Gastrocnemius medialis (tissue), 4 donors: ENCODE data around the gene SMIM1. TPM values are rescaled to one million over a fixed set of nuclear protein-coding genes. Genes with fewer than 3 reads are reported as not detected.
A peak's percentile ranks its signal among the peaks of the same experiment; 100 is the strongest.

ENCODE experiments used
- ATAC-seq, 2 donors: fragments of 150-250 bp; one replicate each; pipeline ENCODE4 v1.9.1; 2016
- DNase-seq, 2 donors: peaks; one replicate each; pipeline ENCODE4 v3.0.0-alpha.2; 2019
- H3K27ac ChIP-seq, 4 donors: fragments of 200-600 bp; sonication (generic); 1 replicate in 1 of 4; 2 replicates in 3 of 4; pipeline ENCODE4 v1.5.1; 2016 to 2018; ENCODE audit warnings: mild to moderate bottlenecking in 2 of 4, moderate library complexity in 1 of 4
- H3K27me3 ChIP-seq, 3 donors: fragments of 200-600 bp; sonication (generic) in 2 of 3; 1 replicate in 1 of 3; 2 replicates in 2 of 3; pipeline versions ENCODE4 v1.5.1 to v1.6.0; 2016 to 2019; ENCODE audit warnings: mild to moderate bottlenecking in 1 of 3, moderate library complexity in 1 of 3
- H3K36me3 ChIP-seq, 2 donors: fragments of 200-600 bp; sonication (generic) in 1 of 2; one replicate each; pipeline ENCODE4 v1.5.1; 2017 to 2018
- H3K4me1 ChIP-seq, 2 donors: fragments of 200-600 bp; sonication (generic) in 1 of 2; one replicate each; pipeline ENCODE4 v1.5.1; 2016 to 2017; ENCODE audit warnings: mild to moderate bottlenecking in 2 of 2
- H3K4me3 ChIP-seq, 4 donors: fragments of 200-600 bp; sonication (generic) in 3 of 4; 1 replicate in 1 of 4; 2 replicates in 3 of 4; pipeline ENCODE4 v1.5.1; 2016 to 2019; ENCODE audit warnings: mild to moderate bottlenecking in 2 of 4
- H3K9me3 ChIP-seq, 3 donors: fragments of 200-600 bp; sonication (generic) in 2 of 3; 1 replicate in 1 of 3; 2 replicates in 2 of 3; pipeline ENCODE4 v1.5.1; 2016 to 2019
- CTCF ChIP-seq, 5 experiments: fragments of 450-650 bp in 3 of 5; fragments of 200-600 bp in 2 of 5; sonication (generic) in 2 of 5; IDR thresholded peaks in 4 of 5; conservative IDR thresholded peaks in 1 of 5; 1 replicate in 4 of 5; 2 replicates in 1 of 5; pipeline ENCODE4 v1.5.1; 2016 to 2019; ENCODE audit warnings: antibody characterized with exemption in 5 of 5, mild to moderate bottlenecking in 3 of 5, moderate library complexity in 3 of 5
- POLR2A ChIP-seq, 2 donors: fragments of 450-650 bp; IDR thresholded peaks; one replicate each; pipeline ENCODE4 v1.6.1; 2017; ENCODE audit warnings: antibody characterized with exemption in 2 of 2, mild to moderate bottlenecking in 2 of 2, moderate library complexity in 2 of 2
- in situ Hi-C, 4 donors: fragments of 200-750 bp; cut with MboI; loops; one replicate each; pipeline versions ENCODE4 v1.15.0 to v1.8.0; 2017; ENCODE audit warnings: low sequenced_read_pairs in 4 of 4
- intact Hi-C: fragments of 100-400 bp; cut with DNase I; formaldehyde crosslinking; loops from one replicate; pipeline ENCODE4 v1.15.1; 2023; ENCODE audit warnings: low total_unique reads
- total RNA-seq, 4 donors: library from RNA; depleted of rRNA; stranded (reverse); fragments of >200 nt; gene quantifications; one replicate each; pipeline versions ENCODE4 v1.1.0 to v1.2.3, GENCODE V29; 2016

SMIM1 gene
- total RNA-seq, 4 donors from 2014 or later = 1.4 to 3.7 TPM; not detected in 2

- no peaks in the 10 kb centered on the region for H3K27me3 ChIP-seq
- DNase-seq (no peak), ATAC-seq (no peak)
- peaks cover 8 to 25% of the 10 kb centered on the region in 2 donors for H3K4me1 ChIP-seq
- TF ChIP-seq CTCF (IDR thresholded peaks at IDR 0.05 in 4 of 5, conservative IDR thresholded peaks at IDR 0.05 in 1 of 5) (no peak), POLR2A (IDR thresholded peaks at IDR 0.05) (no peak)
- no peak overlapping the region for H3K4me3 ChIP-seq
- in situ Hi-C loops = loop anchor here in 1 of 4 donors (25.0 kb wide), 1 partner anchor 98 kb away; no protein-coding TSS in a partner anchor
- intact Hi-C loops = no loop called here
- no peaks in the 10 kb centered on the region for H3K9me3 ChIP-seq
- peaks cover 0 to 34% of the 10 kb centered on the region in 2 donors for H3K36me3 ChIP-seq
- H3K27ac ChIP-seq = no peak overlapping the region
These were observed 16.3 kb downstream of the SMIM1 start for GRCh38 chr1:3788756-3789420.

- no peaks in the 10 kb centered on the region for H3K9me3 ChIP-seq
- TF ChIP-seq POLR2A (IDR thresholded peaks at IDR 0.05) (no peak), CTCF (IDR thresholded peaks at IDR 0.05 in 4 of 5, conservative IDR thresholded peaks at IDR 0.05 in 1 of 5) (no peak)
- H3K36me3 ChIP-seq = peaks cover 0 to 27% of the 10 kb centered on the region in 2 donors
- H3K4me1 ChIP-seq = peaks cover 16 to 33% of the 10 kb centered on the region in 2 donors
- in situ Hi-C loops (loop anchor here in 1 of 4 donors (25.0 kb wide), 1 partner anchor 98 kb away; no protein-coding TSS in a partner anchor), intact Hi-C loops (loop anchor here (10.0 kb wide), 1 partner anchor 295 kb away; no protein-coding TSS in a partner anchor)
- DNase-seq (no peak), ATAC-seq (no peak)
- H3K27me3 ChIP-seq = no peaks in the 10 kb centered on the region
- no peak overlapping the region for H3K4me3 ChIP-seq
- H3K27ac ChIP-seq = no peak overlapping the region
These were observed 17.1 kb downstream of the SMIM1 start for GRCh38 chr1:3789421-3790300.

- no peak for ATAC-seq
- Histone ChIP-seq H3K9me3 (no peaks in the 10 kb centered on the region), H3K27ac (no peak overlapping the region), H3K4me1 (peaks cover 24 to 41% of the 10 kb centered on the region in 2 donors), H3K27me3 (no peaks in the 10 kb centered on the region), H3K4me3 (no peak overlapping the region), H3K36me3 (peaks cover 0 to 18% of the 10 kb centered on the region in 2 donors)
- in situ Hi-C loops = loop anchor here in 1 of 4 donors (25.0 kb wide), 1 partner anchor 97 kb away; no protein-coding TSS in a partner anchor
- no peak for TF ChIP-seq POLR2A (IDR thresholded peaks at IDR 0.05)
- TF ChIP-seq CTCF (IDR thresholded peaks at IDR 0.05 in 4 of 5, conservative IDR thresholded peaks at IDR 0.05 in 1 of 5) = no peak
- intact Hi-C loops = loop anchor here (10.0 kb wide), 1 partner anchor 296 kb away; no protein-coding TSS in a partner anchor
- no peak for DNase-seq
These were observed 18.0 kb downstream of the SMIM1 start for GRCh38 chr1:3790500-3790923.

GRCh38 chr1:3790952-3791351, 18.4 kb downstream of the SMIM1 start:
- peaks cover 25 to 43% of the 10 kb centered on the region in 2 donors for H3K4me1 ChIP-seq
- no peak overlapping the region for H3K4me3 ChIP-seq
- no peaks in the 10 kb centered on the region for H3K9me3 ChIP-seq
- no peaks in the 10 kb centered on the region for H3K27me3 ChIP-seq
- ATAC-seq = no peak
- H3K36me3 ChIP-seq = peaks cover 0 to 16% of the 10 kb centered on the region in 2 donors
- peak overlapping the region in 1 of 4 donors; percentile 6 for H3K27ac ChIP-seq
- intact Hi-C loops (loop anchor here (10.0 kb wide), 1 partner anchor 296 kb away; no protein-coding TSS in a partner anchor), in situ Hi-C loops (loop anchor here in 1 of 4 donors (25.0 kb wide), 1 partner anchor 96 kb away; no protein-coding TSS in a partner anchor)
- TF ChIP-seq POLR2A (IDR thresholded peaks at IDR 0.05) = no peak
- TF ChIP-seq CTCF (IDR thresholded peaks at IDR 0.05 in 4 of 5, conservative IDR thresholded peaks at IDR 0.05 in 1 of 5) = no peak
- no peak for DNase-seq
